WTC11 (cell line): ENCODE results near the gene NAALADL2. TPM values are rescaled to one million over a fixed set of nuclear protein-coding genes. Genes with fewer than 3 reads are reported as not detected.

Experiments
- ATAC-seq: fragments of 200-7000 bp; cut with Tn5 transposase; 2 replicates; pipeline ENCODE4 v1.10.0; 2021; ENCODE audit warnings: mild to moderate bottlenecking, moderate library complexity
- CTCF ChIA-PET: fragments of 300-600 bp; sonication (Branson Sonifier 250); formaldehyde crosslinking; loops from one replicate; lab custom pipeline; 2021; ENCODE audit warnings: antibody characterized with exemption; lab: Charles Lee
- POLR2A ChIA-PET: fragments of 350-600 bp; sonication (Branson Sonifier 250); formaldehyde crosslinking; loops from one replicate; lab custom pipeline; 2021; ENCODE audit warnings: antibody characterized with exemption; lab: Charles Lee
- DNase-seq: peaks from one replicate; pipeline ENCODE4 v3.0.0; 2021; ENCODE audit warnings: low spot score
- H3K27ac Mint-ChIP-seq: 2 replicates; pipeline ENCODE4 v1.8.0; 2021; ENCODE audit warnings: mixed read lengths
- H3K27me3 Mint-ChIP-seq: 2 replicates; pipeline ENCODE4 v1.8.0; 2021; ENCODE audit warnings: low read depth, mild to moderate bottlenecking, moderate library complexity, mixed read lengths
- H3K36me3 Mint-ChIP-seq: 2 replicates; pipeline ENCODE4 v1.8.0; 2021; ENCODE audit warnings: mixed read lengths
- H3K4me1 Mint-ChIP-seq: 2 replicates; pipeline ENCODE4 v1.8.0; 2022; ENCODE audit warnings: mixed read lengths
- H3K4me3 Mint-ChIP-seq: 2 replicates; pipeline ENCODE4 v1.8.0; 2021; ENCODE audit warnings: mild to moderate bottlenecking, moderate library complexity, mixed read lengths
- H3K9me3 Mint-ChIP-seq: 2 replicates; pipeline ENCODE4 v1.8.0; 2021; ENCODE audit warnings: mixed read lengths
- ATF6 ChIP-seq: sonication (generic); formaldehyde crosslinking; IDR thresholded peaks from 2 replicates; pipeline ENCODE4 v1.8.1; 2023; ENCODE audit warnings: mild to moderate bottlenecking, missing genetic modification reagents
- FOXJ3 ChIP-seq: sonication (generic); formaldehyde crosslinking; IDR thresholded peaks from 2 replicates; pipeline ENCODE4 v1.9.0; 2021; ENCODE audit warnings: missing genetic modification reagents, mild to moderate bottlenecking, borderline replicate concordance
- FOXK1 ChIP-seq: sonication (generic); formaldehyde crosslinking; IDR thresholded peaks from 2 replicates; pipeline ENCODE4 v1.8.0; 2022; ENCODE audit warnings: mild to moderate bottlenecking, moderate library complexity, missing genetic modification reagents
- FOXP1 ChIP-seq: sonication (generic); formaldehyde crosslinking; IDR thresholded peaks from 2 replicates; pipeline ENCODE4 v1.8.0; 2022; ENCODE audit warnings: missing genetic modification reagents, mild to moderate bottlenecking, moderate library complexity, borderline replicate concordance
- HMGA2 ChIP-seq: fragments of 250-450 bp; sonication (Bioruptor Pico); IDR thresholded peaks from 2 replicates; pipeline ENCODE4 v1.4.0; 2021; ENCODE audit warnings: mild to moderate bottlenecking, moderate library complexity
- MYBL2 ChIP-seq: sonication (generic); formaldehyde crosslinking; IDR thresholded peaks from 2 replicates; pipeline ENCODE4 v1.8.1; 2023; ENCODE audit warnings: mild to moderate bottlenecking, moderate library complexity, missing genetic modification reagents
- NR3C1 ChIP-seq: sonication (generic); formaldehyde crosslinking; conservative IDR thresholded peaks from 2 replicates; pipeline ENCODE4 v1.8.1; 2023; ENCODE audit warnings: low read depth, mild to moderate bottlenecking, missing genetic modification reagents
- OVOL2 ChIP-seq: fragments of 250-450 bp; sonication (Bioruptor Pico); IDR thresholded peaks from 2 replicates; pipeline ENCODE4 v1.9.0; 2021; ENCODE audit warnings: mild to moderate bottlenecking, borderline replicate concordance
- PRDM15 ChIP-seq: sonication (generic); formaldehyde crosslinking; IDR thresholded peaks from 2 replicates; pipeline ENCODE4 v1.8.0; 2022; ENCODE audit warnings: missing genetic modification reagents
- RELA ChIP-seq: sonication (generic); formaldehyde crosslinking; IDR thresholded peaks from 2 replicates; pipeline ENCODE4 v1.8.1; 2022; ENCODE audit warnings: missing genetic modification reagents, mild to moderate bottlenecking, borderline replicate concordance
- SMAD4 ChIP-seq: sonication (generic); formaldehyde crosslinking; IDR thresholded peaks from 2 replicates; pipeline ENCODE4 v1.8.0; 2022; ENCODE audit warnings: mild to moderate bottlenecking, missing genetic modification reagents
- ZNF416 ChIP-seq: fragments of 250-450 bp; sonication (Bioruptor Pico); IDR thresholded peaks from 2 replicates; pipeline ENCODE4 v1.9.0; 2021; ENCODE audit warnings: mild to moderate bottlenecking, inconsistent platforms
- ZNF423 ChIP-seq: fragments of 250-450 bp; sonication (Bioruptor Pico); IDR thresholded peaks from 2 replicates; pipeline ENCODE4 v2.1.2; 2022; ENCODE audit warnings: mild to moderate bottlenecking, moderate library complexity
- ZNF532 ChIP-seq: fragments of 250-450 bp; sonication (Bioruptor Pico); IDR thresholded peaks from 2 replicates; pipeline ENCODE4 v1.9.0; 2021; ENCODE audit warnings: mild to moderate bottlenecking, borderline replicate concordance
- total RNA-seq: library from RNA; stranded (reverse); gene quantifications from 3 replicates; pipeline ENCODE4 v1.2.3, GENCODE V29; 2021
- TF ChIP-seq, protein P1 (sequence below): sonication (generic); formaldehyde crosslinking; IDR thresholded peaks from 2 replicates; pipeline ENCODE4 v1.8.1; 2022; ENCODE audit warnings: low read depth, mild to moderate bottlenecking, moderate library complexity, missing genetic modification reagents, borderline replicate concordance
- TF ChIP-seq, protein P2 (sequence below): fragments of 250-450 bp; sonication (Bioruptor Pico); IDR thresholded peaks from 2 replicates; pipeline ENCODE4 v1.9.0; 2021; ENCODE audit warnings: mild to moderate bottlenecking
- TF ChIP-seq, protein P3 (sequence below): sonication (generic); formaldehyde crosslinking; conservative IDR thresholded peaks from 2 replicates; pipeline ENCODE4 v1.8.1; 2022; ENCODE audit warnings: mild to moderate bottlenecking, missing genetic modification reagents

The NAALADL2 gene
- total RNA-seq, 1 experiment from 2014 or later: 1.2 TPM

GRCh38 chr3:175272392-175272791 is 413.3 kb downstream of the NAALADL2 start:
- H3K27ac Mint-ChIP-seq: no peak overlapping the region
- ChIA-PET CTCF (no interaction called here), POLR2A (no interaction called here)
- H3K4me3 Mint-ChIP-seq: no peak overlapping the region
- TF ChIP-seq NR3C1 (CRISPR knock-in tag): no peak
- no peak for TF ChIP-seq HMGA2 (CRISPR knock-in tag)
- H3K4me1 Mint-ChIP-seq: peaks cover 4% of the 10 kb centered on the region; the same call in 1 of the 2 replicates
- DNase-seq: no peak
- H3K36me3 Mint-ChIP-seq: no peaks in the 10 kb centered on the region
- no peaks in the 10 kb centered on the region for H3K9me3 Mint-ChIP-seq
- ATAC-seq: no peak
- H3K27me3 Mint-ChIP-seq: no peaks in the 10 kb centered on the region

DNA sequence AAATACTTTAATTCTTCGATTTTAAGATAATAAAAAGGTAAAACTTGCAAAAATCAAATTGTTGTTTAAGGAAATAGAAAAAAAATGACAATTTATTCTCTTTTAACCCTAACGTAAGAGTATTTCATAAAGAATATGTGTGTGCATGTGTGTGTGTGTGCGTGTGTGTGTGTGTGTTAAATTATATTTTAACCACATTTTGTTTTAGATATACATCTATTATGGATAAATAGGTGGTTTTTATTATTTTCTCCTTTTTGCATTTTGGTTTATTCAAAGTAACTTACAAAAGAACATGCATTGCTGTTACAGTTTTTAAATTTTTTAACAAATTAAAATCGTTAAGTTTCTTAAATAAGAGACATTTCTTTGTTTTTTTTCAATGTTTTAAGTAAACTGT is 414.4 kb downstream of the NAALADL2 start:
- no peak overlapping the region for H3K4me3 Mint-ChIP-seq
- no peak overlapping the region for H3K27ac Mint-ChIP-seq
- peaks cover 4% of the 10 kb centered on the region; the same call in 1 of the 2 replicates for H3K4me1 Mint-ChIP-seq
- CTCF ChIA-PET: no interaction called here
- ATAC-seq (no peak), DNase-seq (no peak)
- POLR2A ChIA-PET: no interaction called here
- no peaks in the 10 kb centered on the region for H3K27me3 Mint-ChIP-seq
- TF ChIP-seq MYBL2 (CRISPR knock-in tag) (no peak), PRDM15 (CRISPR knock-in tag) (no peak), RELA (no peak), NR3C1 (CRISPR knock-in tag) (no peak), FOXJ3 (CRISPR knock-in tag) (no peak), FOXP1 (CRISPR knock-in tag) (no peak), SMAD4 (CRISPR knock-in tag) (no peak), ZNF423 (CRISPR knock-in tag) (no peak), ATF6 (CRISPR knock-in tag) (no peak), ZNF416 (no peak), ZNF532 (CRISPR knock-in tag) (no peak), OVOL2 (CRISPR knock-in tag) (no peak), FOXK1 (no peak)
- TF ChIP-seq, protein P1, sequence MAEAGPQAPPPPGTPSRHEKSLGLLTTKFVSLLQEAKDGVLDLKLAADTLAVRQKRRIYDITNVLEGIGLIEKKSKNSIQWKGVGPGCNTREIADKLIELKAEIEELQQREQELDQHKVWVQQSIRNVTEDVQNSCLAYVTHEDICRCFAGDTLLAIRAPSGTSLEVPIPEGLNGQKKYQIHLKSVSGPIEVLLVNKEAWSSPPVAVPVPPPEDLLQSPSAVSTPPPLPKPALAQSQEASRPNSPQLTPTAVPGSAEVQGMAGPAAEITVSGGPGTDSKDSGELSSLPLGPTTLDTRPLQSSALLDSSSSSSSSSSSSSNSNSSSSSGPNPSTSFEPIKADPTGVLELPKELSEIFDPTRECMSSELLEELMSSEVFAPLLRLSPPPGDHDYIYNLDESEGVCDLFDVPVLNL: no peak
- TF ChIP-seq, protein P2, sequence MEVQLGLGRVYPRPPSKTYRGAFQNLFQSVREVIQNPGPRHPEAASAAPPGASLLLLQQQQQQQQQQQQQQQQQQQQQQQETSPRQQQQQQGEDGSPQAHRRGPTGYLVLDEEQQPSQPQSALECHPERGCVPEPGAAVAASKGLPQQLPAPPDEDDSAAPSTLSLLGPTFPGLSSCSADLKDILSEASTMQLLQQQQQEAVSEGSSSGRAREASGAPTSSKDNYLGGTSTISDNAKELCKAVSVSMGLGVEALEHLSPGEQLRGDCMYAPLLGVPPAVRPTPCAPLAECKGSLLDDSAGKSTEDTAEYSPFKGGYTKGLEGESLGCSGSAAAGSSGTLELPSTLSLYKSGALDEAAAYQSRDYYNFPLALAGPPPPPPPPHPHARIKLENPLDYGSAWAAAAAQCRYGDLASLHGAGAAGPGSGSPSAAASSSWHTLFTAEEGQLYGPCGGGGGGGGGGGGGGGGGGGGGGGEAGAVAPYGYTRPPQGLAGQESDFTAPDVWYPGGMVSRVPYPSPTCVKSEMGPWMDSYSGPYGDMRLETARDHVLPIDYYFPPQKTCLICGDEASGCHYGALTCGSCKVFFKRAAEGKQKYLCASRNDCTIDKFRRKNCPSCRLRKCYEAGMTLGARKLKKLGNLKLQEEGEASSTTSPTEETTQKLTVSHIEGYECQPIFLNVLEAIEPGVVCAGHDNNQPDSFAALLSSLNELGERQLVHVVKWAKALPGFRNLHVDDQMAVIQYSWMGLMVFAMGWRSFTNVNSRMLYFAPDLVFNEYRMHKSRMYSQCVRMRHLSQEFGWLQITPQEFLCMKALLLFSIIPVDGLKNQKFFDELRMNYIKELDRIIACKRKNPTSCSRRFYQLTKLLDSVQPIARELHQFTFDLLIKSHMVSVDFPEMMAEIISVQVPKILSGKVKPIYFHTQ (CRISPR knock-in tag): no peak
- TF ChIP-seq, protein P3, sequence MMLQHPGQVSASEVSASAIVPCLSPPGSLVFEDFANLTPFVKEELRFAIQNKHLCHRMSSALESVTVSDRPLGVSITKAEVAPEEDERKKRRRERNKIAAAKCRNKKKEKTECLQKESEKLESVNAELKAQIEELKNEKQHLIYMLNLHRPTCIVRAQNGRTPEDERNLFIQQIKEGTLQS (CRISPR knock-in tag): no peak
- no peaks in the 10 kb centered on the region for H3K36me3 Mint-ChIP-seq
- no peaks in the 10 kb centered on the region for H3K9me3 Mint-ChIP-seq
